HG03139 (cell line): ENCODE data around the gene CLTC.
A peak's percentile ranks its signal among the peaks of the same experiment; 100 is the strongest.

Experiments used
- ATAC-seq: cut with Tn5 transposase; IDR thresholded peaks from one replicate; pipeline ENCODE4 v1.9.1; 2021; ENCODE audit not compliant: unreplicated experiment

Gene CLTC

DNA sequence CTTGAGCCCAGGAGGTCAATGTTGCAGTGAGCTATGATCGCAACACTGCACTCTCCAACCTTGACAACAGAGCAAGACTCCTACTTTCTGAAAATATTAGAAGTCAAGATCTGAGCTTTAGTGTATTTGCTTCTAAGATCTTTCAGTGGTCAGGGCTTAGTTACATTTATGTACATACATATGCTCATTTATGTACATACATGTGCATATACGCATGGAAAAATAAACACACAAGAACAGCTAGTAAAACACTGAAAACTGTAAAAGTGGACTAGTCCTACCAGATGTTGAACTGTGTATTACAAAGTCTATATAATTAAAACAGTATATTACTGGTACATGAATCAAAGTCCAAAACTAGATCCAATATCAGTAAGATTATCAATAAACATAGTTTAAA, 59.2 kb downstream of the CLTC start:
- no peak for ATAC-seq

DNA sequence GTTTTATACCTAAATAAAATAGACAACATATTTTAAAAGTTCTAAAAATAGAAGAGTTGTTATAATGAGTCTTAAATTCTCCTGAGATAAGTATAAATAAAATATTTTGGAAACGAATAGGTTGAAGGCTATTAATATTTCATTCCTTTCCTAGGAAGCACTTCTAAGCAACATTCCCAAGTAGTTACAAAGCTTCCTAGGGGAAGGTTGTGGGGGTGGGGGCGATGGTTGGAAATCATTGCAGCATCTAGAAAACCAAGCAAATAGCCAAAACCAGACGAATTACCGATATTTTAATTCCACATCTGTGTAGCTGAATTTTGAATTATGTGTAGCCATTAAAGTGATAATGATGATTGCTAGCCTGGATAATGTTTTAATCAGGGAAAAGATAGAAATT, 60.6 kb downstream of the CLTC start:
- no peak for ATAC-seq

DNA sequence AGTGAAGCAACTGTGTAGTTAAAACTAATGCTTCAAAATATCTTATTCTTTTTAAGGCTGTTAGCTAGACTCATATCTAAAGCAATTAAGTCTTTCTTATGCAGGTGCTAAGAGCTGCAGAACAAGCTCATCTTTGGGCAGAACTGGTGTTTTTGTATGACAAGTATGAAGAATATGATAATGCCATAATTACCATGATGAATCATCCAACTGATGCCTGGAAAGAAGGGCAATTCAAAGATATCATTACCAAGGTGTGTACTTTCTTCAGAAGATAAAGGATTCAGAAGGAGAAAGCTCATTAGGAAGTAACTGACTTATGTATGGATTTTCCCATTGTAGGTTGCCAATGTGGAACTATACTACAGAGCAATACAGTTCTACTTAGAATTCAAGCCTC, 63.6 kb downstream of the CLTC start:
- ATAC-seq, result no peak

DNA sequence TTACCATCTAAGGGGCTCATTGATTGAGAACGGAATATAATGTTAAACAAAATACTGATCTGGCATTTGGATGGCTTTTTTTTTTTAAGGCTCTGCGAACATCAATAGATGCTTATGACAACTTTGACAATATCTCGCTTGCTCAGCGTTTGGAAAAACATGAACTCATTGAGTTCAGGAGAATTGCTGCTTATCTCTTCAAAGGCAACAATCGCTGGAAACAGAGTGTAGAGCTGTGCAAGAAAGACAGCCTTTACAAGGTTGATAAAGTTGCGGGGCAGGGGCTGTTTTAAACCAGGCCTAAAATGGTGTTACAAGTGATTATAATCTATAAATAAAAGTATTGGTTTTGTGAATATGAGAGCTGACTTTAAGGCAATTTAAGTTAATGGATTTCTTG, 65.3 kb downstream of the CLTC start:
- ATAC-seq, result no peak

DNA sequence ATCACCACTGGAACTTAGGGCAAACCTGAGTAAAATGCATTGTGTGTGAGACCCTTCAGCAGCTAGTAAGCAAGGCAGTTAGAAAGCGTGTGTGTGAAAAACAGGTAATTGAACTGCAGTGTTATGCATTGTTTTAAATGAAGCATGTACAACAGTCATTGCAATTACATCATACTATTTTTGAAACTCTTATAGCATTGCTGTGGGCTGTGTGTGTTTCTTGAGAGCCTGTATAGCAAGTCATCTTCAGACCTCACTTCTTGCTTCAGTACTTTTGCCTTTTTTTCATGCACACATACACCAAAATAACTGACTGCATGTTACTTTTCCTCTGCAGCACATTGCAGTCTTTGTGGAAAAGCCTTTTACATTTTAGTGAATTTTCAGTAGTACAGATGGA, 68.3 kb downstream of the CLTC start:
- no peak for ATAC-seq

DNA sequence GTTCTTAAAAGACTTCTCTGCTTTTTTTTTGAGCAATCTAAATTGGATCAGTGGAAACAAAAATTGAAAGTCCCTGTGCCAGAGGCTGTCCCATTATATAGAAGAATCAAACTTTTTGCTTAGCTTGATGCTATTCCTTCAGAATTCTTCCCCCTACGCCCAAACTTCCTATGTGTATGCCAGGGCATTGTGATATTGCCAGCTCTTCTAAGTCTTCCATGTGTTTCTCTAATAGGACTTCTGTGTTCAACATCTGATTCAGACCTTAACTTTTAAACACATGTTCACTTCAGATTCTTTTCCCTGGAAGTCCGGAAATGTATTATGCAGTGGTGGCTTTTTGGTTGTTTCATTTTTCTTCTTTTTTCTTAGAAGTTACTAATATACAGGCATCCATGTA, 68.8 kb downstream of the CLTC start:
- no peak for ATAC-seq

DNA sequence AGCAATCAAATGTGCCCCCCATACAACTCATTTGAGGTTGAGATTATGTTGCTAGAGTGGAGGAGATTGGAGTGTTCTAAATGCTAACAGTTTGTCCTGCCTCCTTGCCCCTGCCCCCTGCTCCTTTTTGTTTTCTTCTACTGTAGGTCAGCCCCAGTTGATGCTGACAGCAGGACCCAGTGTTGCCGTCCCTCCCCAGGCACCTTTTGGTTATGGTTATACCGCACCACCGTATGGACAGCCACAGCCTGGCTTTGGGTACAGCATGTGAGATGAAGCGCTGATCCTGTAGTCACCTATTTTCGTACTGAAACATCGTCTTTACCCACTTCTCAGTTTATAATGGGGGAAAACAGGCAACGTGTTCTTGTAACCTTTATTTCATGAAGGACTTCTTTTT, 73.9 kb downstream of the CLTC start:
- no peak for ATAC-seq

DNA sequence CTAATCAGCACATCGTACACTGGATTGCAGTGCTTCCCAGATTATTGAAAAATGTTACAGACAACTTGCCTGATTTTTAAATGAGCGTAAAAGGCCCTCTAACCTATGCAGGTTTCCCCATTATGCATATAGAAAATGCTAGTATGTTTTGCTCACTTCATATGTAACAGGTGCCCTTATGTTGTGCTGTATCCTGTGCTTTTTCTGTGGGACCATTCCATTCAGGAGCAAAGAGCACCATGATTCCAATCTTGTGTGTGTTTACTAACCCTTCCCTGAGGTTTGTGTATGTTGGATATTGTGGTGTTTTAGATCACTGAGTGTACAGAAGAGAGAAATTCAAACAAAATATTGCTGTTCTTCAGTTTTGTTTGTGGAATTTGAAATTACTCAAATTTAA, 74.6 kb downstream of the CLTC start:
- no peak for ATAC-seq

DNA sequence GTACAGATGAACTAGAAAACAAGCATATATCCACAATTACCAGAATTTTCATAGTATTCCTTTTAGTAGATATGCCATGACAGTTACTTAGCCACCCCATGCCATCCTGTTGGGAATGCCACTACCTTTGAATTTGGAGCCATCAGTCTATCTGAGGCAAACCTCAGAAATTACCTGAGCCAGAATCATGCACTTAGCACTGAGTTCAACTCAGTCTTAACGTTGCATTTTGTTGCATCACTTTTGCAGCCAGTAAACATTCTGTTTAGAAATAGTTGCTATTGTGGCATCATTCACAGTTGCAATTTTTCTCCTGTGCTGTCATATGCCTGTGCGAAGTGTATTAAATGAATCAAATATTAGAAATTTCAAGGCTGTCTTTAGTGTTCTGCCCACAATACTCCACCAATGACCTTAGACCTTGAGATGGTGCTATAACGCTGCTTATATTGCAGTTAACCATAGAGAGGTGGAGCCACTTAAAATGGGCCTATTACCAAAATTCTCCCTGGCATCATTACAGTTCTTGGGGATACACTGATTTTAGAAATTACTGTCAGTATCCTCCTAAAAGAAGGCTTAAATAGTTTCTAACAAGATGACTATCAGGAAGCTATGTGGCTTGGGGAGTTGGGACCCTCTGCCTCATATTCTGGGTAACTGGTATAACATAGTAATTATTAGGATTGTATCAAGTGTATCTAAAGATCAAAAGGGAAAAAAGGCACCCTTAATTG, 76.4 kb downstream of the CLTC start:
- ATAC-seq, result no peak

DNA sequence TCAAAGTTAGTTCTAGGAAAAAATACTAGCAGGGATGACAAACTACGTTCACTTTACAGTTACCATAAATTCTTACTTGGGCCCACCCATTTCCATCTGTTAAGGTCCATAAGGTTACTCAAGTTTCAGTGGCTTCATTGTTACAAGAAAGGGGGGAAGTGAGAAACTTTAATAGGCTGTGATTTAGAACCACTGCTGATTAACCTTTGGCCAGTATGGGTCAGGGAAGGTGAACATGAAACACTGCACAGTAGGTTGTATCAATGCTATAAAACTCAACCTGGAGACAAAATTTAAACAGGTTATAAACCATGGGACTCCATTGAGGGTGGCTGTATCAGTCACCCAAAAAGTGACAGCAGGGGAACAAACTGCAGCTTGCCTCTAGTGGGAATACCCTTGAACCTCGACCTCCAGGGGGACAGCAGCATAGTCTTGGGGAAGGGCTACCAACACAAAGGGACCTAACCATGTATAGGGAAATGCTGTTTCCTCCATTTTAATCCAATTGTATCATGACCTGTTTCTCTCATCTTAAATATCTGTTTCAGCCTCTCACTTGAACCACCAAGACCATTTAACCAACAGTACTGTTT, 77.1 kb downstream of the CLTC start:
- no peak for ATAC-seq

DNA sequence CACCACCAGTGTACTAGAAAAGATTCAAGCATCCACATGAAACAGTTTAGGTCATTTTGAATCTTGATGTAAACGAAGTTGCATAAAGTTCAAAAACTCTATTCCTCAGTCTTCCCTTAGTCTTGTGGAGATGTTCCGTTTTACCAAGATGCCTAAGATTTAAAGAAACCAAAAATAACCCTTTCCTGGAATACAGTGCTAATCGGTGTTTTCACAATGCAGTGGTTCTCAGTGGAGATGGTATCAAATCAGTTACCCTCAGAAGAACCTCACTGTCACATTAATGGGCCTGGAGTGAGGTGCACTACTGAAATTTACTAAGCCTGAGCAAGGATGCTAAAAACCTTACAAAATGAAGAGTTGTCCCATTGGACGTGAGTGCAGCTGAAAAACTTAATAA, 78.4 kb downstream of the CLTC start:
- ATAC-seq, result no peak

DNA sequence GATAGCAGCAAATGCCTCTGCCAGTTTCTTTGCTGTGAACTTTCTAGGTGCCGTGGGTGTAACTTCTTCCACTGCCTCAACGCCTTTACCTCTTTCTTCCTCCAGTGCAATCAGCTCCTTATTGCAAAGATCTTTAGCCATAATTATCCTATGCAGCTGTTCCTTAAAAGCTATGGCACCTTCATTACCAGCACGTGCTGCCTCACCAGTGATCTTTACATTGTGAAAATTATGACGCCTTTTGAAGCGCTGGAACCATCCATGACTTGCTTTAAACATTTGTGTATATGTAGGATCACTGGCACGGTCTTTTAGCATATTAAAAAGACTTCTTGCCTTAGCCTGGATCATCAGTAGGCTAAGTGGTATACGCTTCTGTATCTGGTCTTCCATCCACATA, 79.5 kb downstream of the CLTC start:
- no peak for ATAC-seq

DNA sequence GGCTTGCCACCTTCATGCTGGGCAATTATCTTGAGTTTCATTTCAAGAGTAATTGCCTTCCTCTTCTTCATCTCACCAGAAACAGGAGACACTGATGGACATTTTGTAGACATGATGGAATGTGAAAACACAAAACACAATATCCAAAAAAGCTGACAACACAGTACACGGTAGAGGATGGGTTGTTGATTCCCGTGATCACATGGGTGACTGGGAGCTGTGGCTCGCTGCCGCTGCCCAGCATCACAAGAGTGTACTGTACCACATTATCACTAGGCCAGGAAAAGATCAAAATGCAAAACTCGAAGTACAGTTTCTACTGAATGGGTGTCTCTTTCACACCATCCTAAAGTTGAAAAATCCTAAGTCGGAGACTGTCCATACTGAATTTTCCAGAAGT, 80.1 kb downstream of the CLTC start:
- no peak for ATAC-seq

DNA sequence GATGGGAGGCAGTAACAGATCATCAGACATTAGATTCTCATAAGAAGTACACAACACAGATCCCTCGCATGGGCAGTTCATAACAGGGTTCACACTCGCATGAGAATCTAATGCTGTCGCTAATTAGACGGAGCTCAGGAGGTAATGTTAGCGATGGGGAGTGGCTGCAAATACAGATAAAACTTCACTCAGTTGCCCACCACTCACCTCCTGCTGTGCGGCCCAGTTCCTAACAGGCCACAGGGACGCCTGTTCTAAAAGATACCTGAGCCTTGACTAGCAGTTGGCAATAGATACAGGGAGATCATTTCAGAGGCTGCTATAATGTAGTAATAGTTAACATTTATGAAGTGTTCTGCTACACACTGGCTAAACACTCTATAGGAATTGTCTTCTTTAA, 82.6 kb downstream of the CLTC start:
- ATAC-seq, result no peak

DNA sequence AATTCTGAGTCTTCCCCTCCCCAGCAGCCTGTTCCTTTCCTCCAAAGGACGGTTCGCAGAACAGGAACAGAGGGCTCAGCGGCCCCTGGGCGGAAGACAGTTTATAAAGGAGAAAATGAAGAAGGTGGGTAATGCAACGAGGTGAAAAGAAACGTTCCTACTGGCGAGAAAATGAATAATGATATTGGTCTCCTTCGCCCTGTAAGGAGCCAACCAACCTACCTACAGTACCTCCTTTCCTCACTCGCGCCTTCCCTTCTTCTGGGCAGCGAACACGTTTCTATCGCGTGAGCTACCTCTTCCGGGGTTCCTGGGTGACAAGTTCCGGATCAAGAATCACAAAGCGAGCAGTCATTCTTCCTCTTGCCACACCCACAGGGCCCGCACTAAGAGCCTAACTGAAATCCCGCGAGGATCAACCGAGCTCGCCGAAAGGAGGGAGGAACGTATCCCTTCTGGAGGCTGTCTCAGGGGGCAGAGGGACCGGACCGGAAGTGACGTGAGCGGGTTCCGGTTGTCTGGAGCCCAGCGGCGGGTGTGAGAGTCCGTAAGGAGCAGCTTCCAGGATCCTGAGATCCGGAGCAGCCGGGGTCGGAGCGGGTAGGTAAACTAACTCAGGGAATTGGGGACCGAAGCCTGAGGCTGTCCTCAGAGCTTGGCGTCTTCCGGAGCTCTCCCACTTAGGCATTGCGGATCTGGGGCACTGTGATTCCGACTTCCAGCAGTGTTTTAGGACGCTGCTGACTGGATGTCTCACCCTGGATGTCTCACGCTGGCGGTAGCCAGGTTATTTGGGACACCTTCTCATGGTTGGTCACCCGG, 87.7 kb downstream of the CLTC start, which contains the start of the genes PTRH2 and VMP1:
TSS of gene PTRH2 (minus strand) at position 282 of the 822 bp plus-strand sequence. CDS start 9,452 bp downstream, outside the sequence.
TSS of gene VMP1 (plus strand) at position 506 of the 822 bp plus-strand sequence. CDS start 23,793 bp downstream, outside the sequence.
- peak; percentile 98 for ATAC-seq

DNA sequence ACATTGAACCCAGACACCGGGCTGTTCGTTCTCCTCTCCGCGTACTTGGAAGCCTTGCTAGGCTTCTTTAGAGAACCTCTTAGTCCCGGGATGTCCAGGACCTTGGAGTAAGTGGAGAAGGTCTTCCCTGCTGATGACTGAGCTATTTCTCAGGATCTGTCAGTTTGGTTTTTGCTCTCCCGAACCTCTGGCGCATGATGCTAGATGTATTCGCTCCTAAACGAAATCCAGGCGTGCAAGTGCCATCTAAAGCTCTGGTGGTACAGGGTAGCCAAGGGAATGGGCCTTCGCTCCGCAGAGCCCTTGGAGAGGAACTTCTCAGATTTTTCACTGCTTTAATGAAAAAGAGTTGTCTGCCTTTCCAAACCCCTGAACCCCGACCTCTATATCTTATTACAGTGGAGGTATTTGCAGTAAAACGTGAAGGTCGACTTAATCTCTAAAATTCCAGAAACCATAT, 88.3 kb downstream of the CLTC start:
- ATAC-seq, result no peak

DNA sequence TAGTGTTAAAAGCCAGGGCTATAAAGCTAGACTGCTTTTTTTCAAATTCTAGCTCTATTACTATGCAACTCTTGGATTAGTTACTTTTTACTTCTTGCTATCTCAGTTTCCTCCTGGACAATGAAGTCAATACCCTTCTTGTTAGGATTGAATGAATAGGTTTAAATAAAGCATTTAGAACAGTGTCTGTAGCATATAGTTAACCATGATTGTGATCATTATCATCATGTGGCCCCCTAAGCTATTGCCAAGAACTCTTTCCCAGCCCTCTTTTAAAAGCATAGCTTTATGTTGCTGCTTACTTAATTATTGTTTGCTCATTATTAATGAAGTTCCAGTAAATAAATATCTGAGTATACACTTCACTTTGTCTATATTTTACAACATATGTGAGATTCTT, 92.2 kb downstream of the CLTC start:
- ATAC-seq, result no peak

DNA sequence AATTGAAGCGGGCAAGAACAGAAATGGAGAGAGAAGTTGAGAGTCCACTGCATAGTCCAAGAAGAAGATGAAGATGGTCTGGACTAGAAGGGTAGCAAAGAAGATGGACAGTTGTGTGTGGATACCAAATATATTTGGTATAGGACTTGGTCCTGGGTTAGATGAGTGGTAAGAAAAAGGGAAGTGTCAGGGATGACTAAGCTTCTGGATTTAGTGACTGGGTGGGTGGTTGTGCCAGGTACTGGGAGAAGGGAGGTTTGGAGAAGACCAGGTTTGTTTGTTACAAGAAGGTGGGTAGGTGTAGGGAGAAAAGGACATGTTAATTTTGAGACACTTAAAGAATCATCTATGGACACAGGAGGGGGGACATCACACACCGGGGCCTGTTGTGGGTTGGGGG, 93.2 kb downstream of the CLTC start:
- no peak for ATAC-seq

DNA sequence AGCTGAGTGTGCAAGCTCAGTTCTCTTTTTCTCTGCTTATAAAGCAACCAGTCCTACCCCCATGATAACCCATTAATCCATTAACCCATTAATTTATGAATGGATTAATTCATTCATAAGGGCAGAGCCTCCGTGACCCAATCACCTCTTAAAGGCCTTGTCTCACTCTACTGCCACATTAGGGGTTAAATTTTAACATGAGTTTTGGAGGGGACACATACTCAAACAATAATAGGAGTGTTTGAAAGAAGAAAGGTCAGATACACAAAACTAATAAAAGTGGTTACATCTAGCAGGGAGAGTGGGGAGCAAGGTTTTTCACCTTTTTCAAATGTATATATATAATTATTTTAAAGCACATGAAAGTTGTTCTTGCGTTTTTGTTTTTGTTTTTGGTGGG, 94.6 kb downstream of the CLTC start:
- no peak for ATAC-seq

DNA sequence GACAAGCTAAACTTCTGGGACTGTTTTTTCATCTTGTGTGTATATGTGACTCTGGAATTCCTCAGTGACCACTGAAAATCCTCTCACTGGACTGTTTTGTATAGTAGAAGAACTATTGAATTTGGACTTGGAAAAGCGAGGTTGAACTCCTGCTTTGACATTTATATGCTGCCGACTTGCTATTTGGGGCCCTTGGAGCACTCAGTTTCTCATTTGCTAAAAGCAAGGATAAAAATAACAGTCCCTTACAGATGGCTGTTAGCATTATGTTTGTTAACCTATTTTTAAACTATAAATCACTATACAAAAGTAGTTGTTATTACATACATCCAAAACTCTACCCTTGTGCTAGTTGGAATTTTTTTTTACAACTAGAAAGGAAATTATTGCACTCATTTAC, 96.7 kb downstream of the CLTC start:
- no peak for ATAC-seq

DNA sequence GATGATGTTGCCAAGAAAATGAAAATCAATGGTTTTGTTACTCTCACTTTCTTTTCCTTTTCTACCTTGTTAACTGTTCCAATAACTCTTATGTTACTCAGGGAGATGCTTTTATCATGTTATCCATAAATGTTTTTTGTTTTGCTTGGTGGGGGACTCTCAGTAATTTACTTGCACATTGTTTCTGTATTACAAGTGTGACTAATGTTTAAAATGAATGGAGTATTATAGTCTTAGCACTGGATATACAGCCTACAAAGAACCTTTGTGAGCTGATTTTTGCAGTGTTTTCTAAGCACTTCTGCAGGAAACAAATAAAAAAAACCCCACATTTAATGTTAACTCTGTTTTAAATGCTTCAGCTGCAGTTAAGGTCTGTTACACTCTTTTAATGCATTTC, 99.8 kb downstream of the CLTC start:
- ATAC-seq, result no peak

DNA sequence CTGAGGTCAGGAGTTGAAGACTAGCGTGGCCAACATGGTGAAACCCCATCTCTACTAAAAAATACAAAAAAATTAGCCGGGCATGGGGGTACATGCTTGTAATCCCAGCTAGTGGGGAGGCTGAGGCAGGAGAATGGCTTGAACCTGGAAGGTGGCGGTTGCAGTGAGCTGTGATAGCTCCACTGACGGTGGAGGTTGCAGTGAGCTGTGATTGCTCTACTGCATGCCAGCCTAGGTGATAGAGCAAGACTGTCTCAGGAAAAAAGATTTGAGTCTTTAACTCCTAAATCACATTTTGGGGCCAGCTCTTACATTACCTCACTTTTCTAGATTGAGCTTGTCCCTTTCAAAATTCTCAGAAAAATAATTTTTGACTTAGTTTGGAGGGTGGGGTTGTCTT, 102.9 kb downstream of the CLTC start:
- no peak for ATAC-seq
